Progenitor cell of endocrine pancreas (in vitro differentiated cells): ENCODE data around the gene OR4D9. TPM values are rescaled to one million over a fixed set of nuclear protein-coding genes. Genes with fewer than 3 reads are reported as not detected.
A peak's percentile ranks its signal among the peaks of the same experiment; 100 is the strongest.
"Not testable (repeated sequence)": the region's sequence is repeated elsewhere in the genome, so short reads cannot be mapped to it uniquely, and the experiment has no call there.

ENCODE experiments used
- DNase-seq: peaks from one replicate; pipeline ENCODE4 v3.0.0; 2021; ENCODE audit warnings: low spot score; ENCODE audit not compliant: unreplicated experiment
- H3K27ac Mint-ChIP-seq: 2 replicates; pipeline ENCODE4 v1.8.0; 2021; ENCODE audit warnings: mild to moderate bottlenecking, moderate library complexity, mixed read lengths
- H3K27me3 Mint-ChIP-seq: 2 replicates; pipeline ENCODE4 v1.8.0; 2021; ENCODE audit warnings: mixed read lengths
- H3K36me3 Mint-ChIP-seq: 2 replicates; pipeline ENCODE4 v1.8.0; 2022; ENCODE audit warnings: mixed read lengths; ENCODE audit not compliant: insufficient read depth
- H3K4me1 Mint-ChIP-seq: 2 replicates; pipeline ENCODE4 v1.8.0; 2021; ENCODE audit warnings: low read depth, mixed read lengths
- H3K4me3 Mint-ChIP-seq: 2 replicates; pipeline ENCODE4 v1.8.0; 2021; ENCODE audit warnings: low read depth, mild to moderate bottlenecking, moderate library complexity, mixed read lengths
- H3K9me3 Mint-ChIP-seq: 2 replicates; pipeline ENCODE4 v1.8.0; 2021; ENCODE audit warnings: low read depth, mixed read lengths
- total RNA-seq: library from RNA; stranded (reverse); gene quantifications from 2 replicates; pipeline ENCODE4 v1.2.1, GENCODE V29; 2021
- TF ChIP-seq, protein P1 (sequence below): fragments of 200-600 bp; sonication (generic); IDR thresholded peaks from one replicate; pipeline ENCODE4 v1.5.0; 2021; ENCODE audit warnings: antibody characterized with exemption, mild to moderate bottlenecking; ENCODE audit not compliant: unreplicated experiment

OR4D9 gene
- total RNA-seq, 1 donor from 2014 or later: not detected

DNA sequence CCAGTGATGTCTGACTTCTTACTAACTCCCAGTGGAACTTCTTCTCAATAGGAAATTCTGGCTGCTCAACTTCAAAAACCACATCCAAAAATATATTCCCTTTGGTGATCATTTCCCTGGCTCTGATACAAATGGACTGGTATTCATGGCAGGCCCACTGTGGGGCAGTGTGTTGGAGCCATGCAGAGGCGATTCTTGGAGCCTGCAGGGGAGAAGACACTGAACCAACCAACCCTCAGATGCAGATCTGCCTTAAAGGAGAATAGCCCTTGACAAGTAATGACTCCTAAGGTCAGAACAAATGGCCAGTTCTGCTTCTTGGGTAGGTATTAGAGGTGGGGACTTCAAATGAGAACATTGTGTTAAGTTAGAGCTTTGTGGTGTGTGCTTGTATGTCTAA lies 12.2 kb downstream of the OR4D9 start:
- Mint-ChIP-seq H3K27me3 (no peaks in the 10 kb centered on the region), H3K4me1 (no peaks in the 10 kb centered on the region), H3K27ac (no peak overlapping the region), H3K4me3 (no peak overlapping the region), H3K9me3 (no peaks in the 10 kb centered on the region), H3K36me3 (no peaks in the 10 kb centered on the region)
- DNase-seq: no peak
- TF ChIP-seq, protein P1, sequence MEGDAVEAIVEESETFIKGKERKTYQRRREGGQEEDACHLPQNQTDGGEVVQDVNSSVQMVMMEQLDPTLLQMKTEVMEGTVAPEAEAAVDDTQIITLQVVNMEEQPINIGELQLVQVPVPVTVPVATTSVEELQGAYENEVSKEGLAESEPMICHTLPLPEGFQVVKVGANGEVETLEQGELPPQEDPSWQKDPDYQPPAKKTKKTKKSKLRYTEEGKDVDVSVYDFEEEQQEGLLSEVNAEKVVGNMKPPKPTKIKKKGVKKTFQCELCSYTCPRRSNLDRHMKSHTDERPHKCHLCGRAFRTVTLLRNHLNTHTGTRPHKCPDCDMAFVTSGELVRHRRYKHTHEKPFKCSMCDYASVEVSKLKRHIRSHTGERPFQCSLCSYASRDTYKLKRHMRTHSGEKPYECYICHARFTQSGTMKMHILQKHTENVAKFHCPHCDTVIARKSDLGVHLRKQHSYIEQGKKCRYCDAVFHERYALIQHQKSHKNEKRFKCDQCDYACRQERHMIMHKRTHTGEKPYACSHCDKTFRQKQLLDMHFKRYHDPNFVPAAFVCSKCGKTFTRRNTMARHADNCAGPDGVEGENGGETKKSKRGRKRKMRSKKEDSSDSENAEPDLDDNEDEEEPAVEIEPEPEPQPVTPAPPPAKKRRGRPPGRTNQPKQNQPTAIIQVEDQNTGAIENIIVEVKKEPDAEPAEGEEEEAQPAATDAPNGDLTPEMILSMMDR: no peak

- TF ChIP-seq, protein P1: no peak
- Mint-ChIP-seq H3K27me3 (no peaks in the 10 kb centered on the region), H3K4me1 (no peaks in the 10 kb centered on the region), H3K4me3 (no peak overlapping the region), H3K36me3 (no peaks in the 10 kb centered on the region), H3K9me3 (peaks cover 4% of the 10 kb centered on the region), H3K27ac (no peak overlapping the region)
- no peak for DNase-seq
These were observed 17.4 kb downstream of the OR4D9 start for GRCh38 chr11:59528711-59529110.

GRCh38 chr11:59532620-59533019 lies 21.3 kb downstream of the OR4D9 start:
- Mint-ChIP-seq H3K36me3 (no peaks in the 10 kb centered on the region), H3K27ac (no peak overlapping the region), H3K27me3 (no peaks in the 10 kb centered on the region), H3K4me3 (no peak overlapping the region), H3K4me1 (peaks cover 3% of the 10 kb centered on the region), H3K9me3 (peaks cover 4% of the 10 kb centered on the region)
- TF ChIP-seq, protein P1: no peak
- DNase-seq: no peak

GRCh38 chr11:59534676-59535075 lies 23.3 kb downstream of the OR4D9 start:
- H3K9me3 Mint-ChIP-seq: peaks cover 4% of the 10 kb centered on the region
- no peak overlapping the region for H3K27ac Mint-ChIP-seq
- H3K4me1 Mint-ChIP-seq: peaks cover 3% of the 10 kb centered on the region
- no peaks in the 10 kb centered on the region for H3K27me3 Mint-ChIP-seq
- no peak overlapping the region for H3K4me3 Mint-ChIP-seq
- H3K36me3 Mint-ChIP-seq: no peaks in the 10 kb centered on the region
- TF ChIP-seq, protein P1: no peak
- no peak for DNase-seq

DNA sequence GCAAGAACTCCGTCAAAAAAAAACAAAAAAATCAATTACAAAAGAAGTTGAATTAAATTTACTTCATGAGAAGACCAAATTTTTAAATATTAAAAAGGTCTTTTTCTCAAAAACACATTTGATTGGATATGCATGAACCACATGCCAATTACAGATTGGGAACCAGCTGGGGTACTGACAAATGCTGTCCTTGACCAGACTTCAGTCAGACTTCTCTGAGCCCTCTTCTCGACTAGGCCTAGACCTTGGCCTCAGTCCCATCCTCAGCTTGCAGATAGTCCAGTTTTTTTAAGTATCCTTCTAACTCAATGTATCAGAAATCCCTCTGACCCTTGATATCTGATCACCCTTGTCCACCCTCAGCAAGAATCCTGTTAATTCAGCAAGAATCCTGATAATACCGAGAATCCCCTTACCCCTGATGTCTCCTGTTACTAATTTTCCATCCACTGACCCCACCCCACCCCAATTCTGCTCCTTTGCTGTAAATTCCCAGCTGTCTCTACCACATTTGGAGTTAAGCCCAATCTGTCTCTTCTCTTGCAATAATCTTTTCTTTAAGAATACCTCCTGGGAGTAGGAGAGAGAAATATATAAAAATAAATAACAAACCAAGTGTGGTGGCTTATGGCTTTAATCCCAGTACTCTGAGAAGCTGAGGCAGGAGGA lies 30.9 kb downstream of the OR4D9 start:
- no peak overlapping the region for H3K4me3 Mint-ChIP-seq
- no peaks in the 10 kb centered on the region for H3K36me3 Mint-ChIP-seq
- TF ChIP-seq, protein P1: no peak
- H3K4me1 Mint-ChIP-seq: peaks cover 1% of the 10 kb centered on the region
- H3K27ac Mint-ChIP-seq: peak overlapping the region; percentile 74
- H3K9me3 Mint-ChIP-seq: no peaks in the 10 kb centered on the region
- no peak for DNase-seq
- no peaks in the 10 kb centered on the region for H3K27me3 Mint-ChIP-seq

DNA sequence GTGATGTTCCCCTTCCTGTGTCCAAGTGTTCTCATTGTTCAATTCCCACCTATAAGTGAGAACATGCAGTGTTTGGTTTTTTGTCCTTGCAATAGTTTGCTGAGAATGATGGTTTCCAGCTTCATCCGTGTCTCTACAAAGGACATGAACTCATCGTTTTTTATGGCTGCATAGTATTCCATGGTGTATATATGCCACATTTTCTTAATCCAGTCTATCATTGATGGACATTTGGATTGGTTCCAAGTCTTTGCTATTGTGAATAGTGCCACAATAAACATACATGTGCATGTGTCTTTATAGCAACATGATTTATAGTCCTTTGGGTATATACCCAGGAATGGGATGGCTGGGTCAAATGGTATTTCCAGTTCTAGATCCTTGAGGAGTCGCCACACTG lies 32.4 kb downstream of the OR4D9 start:
- H3K27me3 Mint-ChIP-seq, DNase-seq, H3K27ac Mint-ChIP-seq, H3K36me3 Mint-ChIP-seq, H3K4me1 Mint-ChIP-seq, H3K9me3 Mint-ChIP-seq, H3K4me3 Mint-ChIP-seq: not testable (repeated sequence)
